ENCODE data around the gene KRT71.

The KRT71 gene

GRCh38 chr12:52494518-52494917, 58.4 kb downstream of the KRT71 start:
- TF ChIP-seq CTCF (IDR thresholded peaks at IDR 0.05; ENCODE audit: low read length, missing control alignments) = no peak
- peak; percentile 88 for DNase-seq (ENCODE audit: low read depth)
- H3K4me3 ChIP-seq (replicated peaks; ENCODE audit: low read depth, low read length) = no peak overlapping the region

- peak; percentile 16 for DNase-seq (ENCODE audit: low read depth)
- H3K4me3 ChIP-seq (replicated peaks; ENCODE audit: low read depth, low read length) = no peak overlapping the region
- TF ChIP-seq CTCF (IDR thresholded peaks at IDR 0.05; ENCODE audit: low read length, missing control alignments) = no peak
Observed at GRCh38 chr12:52494100-52494499, 58.8 kb downstream of the KRT71 start.
